Endothelial cell (in vitro differentiated cells): ENCODE data around the gene DPYD. TPM values are rescaled to one million over a fixed set of nuclear protein-coding genes. Genes with fewer than 3 reads are reported as not detected.

Experiments
- DNase-seq: peaks from one replicate; pipeline ENCODE4 v3.0.0; 2021; ENCODE audit warnings: low spot score
- H3K27ac Mint-ChIP-seq: one replicate; pipeline ENCODE4 v1.8.0; 2021; ENCODE audit warnings: mixed read lengths, inconsistent platforms; ENCODE audit not compliant: unreplicated experiment
- H3K27me3 Mint-ChIP-seq: one replicate; pipeline ENCODE4 v1.8.0; 2021; ENCODE audit warnings: mild to moderate bottlenecking, moderate library complexity, mixed read lengths, inconsistent platforms; ENCODE audit not compliant: unreplicated experiment
- H3K36me3 Mint-ChIP-seq: one replicate; pipeline ENCODE4 v1.8.0; 2021; ENCODE audit warnings: mild to moderate bottlenecking, low read depth, mixed read lengths, inconsistent platforms; ENCODE audit not compliant: unreplicated experiment
- H3K4me1 Mint-ChIP-seq: one replicate; pipeline ENCODE4 v1.8.0; 2021; ENCODE audit warnings: mild to moderate bottlenecking, mixed read lengths, inconsistent platforms; ENCODE audit not compliant: unreplicated experiment
- H3K4me3 Mint-ChIP-seq: one replicate; pipeline ENCODE4 v1.8.0; 2021; ENCODE audit warnings: mild to moderate bottlenecking, mixed read lengths, inconsistent platforms; ENCODE audit not compliant: unreplicated experiment
- H3K9me3 Mint-ChIP-seq: one replicate; pipeline ENCODE4 v1.8.0; 2021; ENCODE audit warnings: mixed read lengths, inconsistent platforms; ENCODE audit not compliant: unreplicated experiment
- total RNA-seq: library from RNA; stranded (reverse); fragmentation: NEBNext Ultra II Directional; extraction: Animal tissue kit (Norgen Biotek cat#: 25700); gene quantifications from one replicate; pipeline ENCODE4 v1.2.1, GENCODE V29; 2021; ENCODE audit not compliant: unreplicated experiment
- TF ChIP-seq, protein P1 (sequence below): fragments of 200-600 bp; sonication (generic); IDR thresholded peaks from one replicate; pipeline ENCODE4 v1.5.0; 2021; ENCODE audit warnings: antibody characterized with exemption; ENCODE audit not compliant: unreplicated experiment

Gene DPYD
- total RNA-seq, 1 donor from 2014 or later, result 3.4 TPM

- no peaks in the 10 kb centered on the region for H3K27me3 Mint-ChIP-seq
- peaks cover 5% of the 10 kb centered on the region for H3K4me1 Mint-ChIP-seq
- TF ChIP-seq, protein P1, sequence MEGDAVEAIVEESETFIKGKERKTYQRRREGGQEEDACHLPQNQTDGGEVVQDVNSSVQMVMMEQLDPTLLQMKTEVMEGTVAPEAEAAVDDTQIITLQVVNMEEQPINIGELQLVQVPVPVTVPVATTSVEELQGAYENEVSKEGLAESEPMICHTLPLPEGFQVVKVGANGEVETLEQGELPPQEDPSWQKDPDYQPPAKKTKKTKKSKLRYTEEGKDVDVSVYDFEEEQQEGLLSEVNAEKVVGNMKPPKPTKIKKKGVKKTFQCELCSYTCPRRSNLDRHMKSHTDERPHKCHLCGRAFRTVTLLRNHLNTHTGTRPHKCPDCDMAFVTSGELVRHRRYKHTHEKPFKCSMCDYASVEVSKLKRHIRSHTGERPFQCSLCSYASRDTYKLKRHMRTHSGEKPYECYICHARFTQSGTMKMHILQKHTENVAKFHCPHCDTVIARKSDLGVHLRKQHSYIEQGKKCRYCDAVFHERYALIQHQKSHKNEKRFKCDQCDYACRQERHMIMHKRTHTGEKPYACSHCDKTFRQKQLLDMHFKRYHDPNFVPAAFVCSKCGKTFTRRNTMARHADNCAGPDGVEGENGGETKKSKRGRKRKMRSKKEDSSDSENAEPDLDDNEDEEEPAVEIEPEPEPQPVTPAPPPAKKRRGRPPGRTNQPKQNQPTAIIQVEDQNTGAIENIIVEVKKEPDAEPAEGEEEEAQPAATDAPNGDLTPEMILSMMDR, result no peak
- no peak for DNase-seq
- H3K4me3 Mint-ChIP-seq, result no peak overlapping the region
- no peaks in the 10 kb centered on the region for H3K36me3 Mint-ChIP-seq
- no peak overlapping the region for H3K27ac Mint-ChIP-seq
- H3K9me3 Mint-ChIP-seq, result no peaks in the 10 kb centered on the region
Measured at GRCh38 chr1:97082160-97082848, 838.5 kb downstream of the DPYD start.

DNA sequence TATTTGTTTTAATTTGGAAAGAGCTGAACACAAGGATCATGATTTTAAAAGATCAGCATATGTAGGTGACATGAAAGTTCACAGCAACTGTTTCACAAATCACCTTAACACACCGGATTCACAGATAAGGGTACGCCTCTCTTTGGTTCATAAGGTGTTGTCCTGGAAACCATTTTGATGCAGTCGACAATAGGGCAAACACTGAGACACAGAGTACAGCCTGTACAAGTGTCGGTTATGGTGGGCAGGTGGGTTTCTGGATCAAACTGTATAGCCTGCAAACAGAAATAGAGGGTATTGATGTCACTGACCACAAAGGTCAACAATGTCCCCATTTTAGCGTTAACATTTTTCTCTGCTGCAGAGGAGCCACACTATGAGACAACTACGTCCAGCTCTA lies 842.0 kb downstream of the DPYD start:
- no peaks in the 10 kb centered on the region for H3K4me1 Mint-ChIP-seq
- TF ChIP-seq, protein P1, result no peak
- H3K4me3 Mint-ChIP-seq, result no peak overlapping the region
- no peak overlapping the region for H3K27ac Mint-ChIP-seq
- no peaks in the 10 kb centered on the region for H3K9me3 Mint-ChIP-seq
- DNase-seq, result no peak
- H3K27me3 Mint-ChIP-seq, result no peaks in the 10 kb centered on the region
- H3K36me3 Mint-ChIP-seq, result no peaks in the 10 kb centered on the region

- Mint-ChIP-seq H3K27me3 (no peaks in the 10 kb centered on the region), H3K27ac (no peak overlapping the region), H3K9me3 (no peaks in the 10 kb centered on the region), H3K4me1 (no peaks in the 10 kb centered on the region), H3K36me3 (no peaks in the 10 kb centered on the region), H3K4me3 (no peak overlapping the region)
- no peak for DNase-seq
- TF ChIP-seq, protein P1, result no peak
Measured at GRCh38 chr1:97077221-97077620, 843.6 kb downstream of the DPYD start.

GRCh38 chr1:97074771-97075170 lies 846.1 kb downstream of the DPYD start:
- no peaks in the 10 kb centered on the region for H3K4me1 Mint-ChIP-seq
- TF ChIP-seq, protein P1, result no peak
- no peaks in the 10 kb centered on the region for H3K9me3 Mint-ChIP-seq
- H3K4me3 Mint-ChIP-seq, result no peak overlapping the region
- H3K36me3 Mint-ChIP-seq, result no peaks in the 10 kb centered on the region
- H3K27me3 Mint-ChIP-seq, result no peaks in the 10 kb centered on the region
- DNase-seq, result no peak
- no peak overlapping the region for H3K27ac Mint-ChIP-seq

DNA sequence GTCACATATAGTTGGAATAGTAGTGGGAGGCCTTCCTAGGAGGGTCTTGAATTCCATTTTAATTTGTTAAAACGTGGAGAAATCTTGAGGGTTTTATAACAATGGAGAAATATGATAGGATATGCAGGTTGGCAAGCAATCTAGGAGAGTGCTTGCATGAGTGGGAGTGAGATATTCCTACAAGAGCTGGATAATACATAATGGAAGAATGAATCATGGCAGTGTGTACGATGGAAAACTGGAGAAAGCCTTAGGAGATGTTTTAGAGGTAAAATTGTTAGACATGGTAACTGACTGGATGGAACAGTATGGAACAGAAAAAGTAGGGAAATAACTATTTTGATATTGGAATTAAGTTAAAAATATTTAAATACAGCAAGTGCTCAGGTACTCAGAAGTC lies 846.9 kb downstream of the DPYD start:
- no peaks in the 10 kb centered on the region for H3K36me3 Mint-ChIP-seq
- no peaks in the 10 kb centered on the region for H3K27me3 Mint-ChIP-seq
- TF ChIP-seq, protein P1, result no peak
- H3K9me3 Mint-ChIP-seq, result no peaks in the 10 kb centered on the region
- H3K27ac Mint-ChIP-seq, result no peak overlapping the region
- DNase-seq, result no peak
- no peak overlapping the region for H3K4me3 Mint-ChIP-seq
- H3K4me1 Mint-ChIP-seq, result no peaks in the 10 kb centered on the region
